Caco-2 (cell line): ENCODE results near the gene TMEM74B. TPM values are rescaled to one million over a fixed set of nuclear protein-coding genes. Genes with fewer than 3 reads are reported as not detected.
"Not testable (repeated sequence)": the region's sequence is repeated elsewhere in the genome, so short reads cannot be mapped to it uniquely, and the experiment has no call there.

Experiments used
- BruUV-seq: library from RNA; stranded (reverse); fragments of 400-500 nt; replicated peaks from 2 replicates; lab custom pipeline; 2021; lab: Mats Ljungman, UMichigan
- CTCF ChIA-PET: fragments of 300-600 bp; sonication (Branson Sonifier 250); formaldehyde crosslinking; loops from one replicate; lab custom pipeline; 2022; ENCODE audit warnings: antibody characterized with exemption; lab: Charles Lee
- POLR2A ChIA-PET: fragments of 300-600 bp; sonication (Branson Sonifier 250); formaldehyde crosslinking; loops from one replicate; lab custom pipeline; 2022; ENCODE audit warnings: antibody characterized with exemption; lab: Charles Lee
- DNase-seq, 2 experiments: peaks; one replicate each; pipeline versions ENCODE4 v3.0.0 to v3.0.0-alpha.2; 2020 to 2022
- H3K27me3 ChIP-seq: replicated peaks from 2 replicates; pipeline ENCODE4 v1.6.0; 2011; ENCODE audit warnings: low read length; ENCODE audit not compliant: control insufficient read depth, insufficient read depth
- H3K36me3 ChIP-seq: 2 replicates; pipeline ENCODE4 v1.5.1; 2011; ENCODE audit warnings: low read length; ENCODE audit not compliant: control insufficient read depth, insufficient read depth
- H3K4me1 ChIP-seq: fragments of 250-450 bp; sonication (Bioruptor Pico); 2 replicates; pipeline ENCODE4 v1.5.1; 2020; ENCODE audit warnings: mild to moderate bottlenecking
- H3K4me3 ChIP-seq: 2 replicates; pipeline ENCODE4 v1.5.1; 2011; ENCODE audit warnings: low read depth, mild to moderate bottlenecking, control low read depth, low read length
- H3K9me3 ChIP-seq: fragments of 250-450 bp; sonication (Bioruptor Pico); 2 replicates; pipeline ENCODE4 v1.5.1; 2020; ENCODE audit warnings: mild to moderate bottlenecking, moderate library complexity
- H3K27ac Mint-ChIP-seq: one replicate; pipeline ENCODE4 v1.8.0; 2022; ENCODE audit warnings: mixed read lengths; ENCODE audit not compliant: unreplicated experiment
- H3K27me3 Mint-ChIP-seq: one replicate; pipeline ENCODE4 v1.8.0; 2022; ENCODE audit warnings: mixed read lengths; ENCODE audit not compliant: insufficient read depth, unreplicated experiment
- H3K36me3 Mint-ChIP-seq: one replicate; pipeline ENCODE4 v1.8.0; 2022; ENCODE audit warnings: mild to moderate bottlenecking, mixed read lengths; ENCODE audit not compliant: insufficient read depth, unreplicated experiment
- H3K4me1 Mint-ChIP-seq: one replicate; pipeline ENCODE4 v1.8.0; 2022; ENCODE audit warnings: low read depth, mixed read lengths; ENCODE audit not compliant: unreplicated experiment
- H3K4me3 Mint-ChIP-seq: one replicate; pipeline ENCODE4 v1.8.0; 2022; ENCODE audit warnings: mild to moderate bottlenecking, moderate library complexity, mixed read lengths; ENCODE audit not compliant: unreplicated experiment
- H3K9me3 Mint-ChIP-seq: one replicate; pipeline ENCODE4 v1.8.0; 2022; ENCODE audit warnings: mixed read lengths; ENCODE audit not compliant: unreplicated experiment
- CTCF ChIP-seq, 2 experiments: fragments of 200-600 bp in 1 of 2; IDR thresholded peaks; 1 replicate in 1 of 2; 2 replicates in 1 of 2; pipeline versions ENCODE4 v1.5.1 to v1.8.0; 2011 to 2022; ENCODE audit warnings: antibody characterized with exemption in 1 of 2, control low read depth in 1 of 2, inconsistent platforms in 1 of 2, low read depth in 1 of 2, low read length in 1 of 2, mild to moderate bottlenecking in 1 of 2, moderate library complexity in 1 of 2; ENCODE audit not compliant: insufficient read depth in 1 of 2, severe bottlenecking in 1 of 2, unreplicated experiment in 1 of 2
- intact Hi-C: fragments of 100-400 bp; cut with micrococcal nuclease; formaldehyde crosslinking; loops from one replicate; pipeline ENCODE4 v1.10.0; 2022; ENCODE audit not compliant: unreplicated experiment
- total RNA-seq: library from RNA; stranded (reverse); gene quantifications from 2 replicates; pipeline ENCODE4 v1.2.3, GENCODE V29; 2022

TMEM74B gene
- total RNA-seq, 1 experiment from 2014 or later: 6.9 TPM

GRCh38 chr20:1224205-1224890, 39.6 kb upstream of the TMEM74B start:
- Mint-ChIP-seq H3K27me3 (peaks cover 17% of the 10 kb centered on the region), H3K9me3 (no peaks in the 10 kb centered on the region), H3K4me1 (no peaks in the 10 kb centered on the region), H3K4me3 (peak overlapping the region; percentile 12), H3K36me3 (no peaks in the 10 kb centered on the region), H3K27ac (no peak overlapping the region)
- CTCF ChIA-PET: no interaction called here
- intact Hi-C loops: no loop called here
- POLR2A ChIA-PET: no interaction called here
- DNase-seq: no peak
- Histone ChIP-seq H3K9me3 (0 out of 2 replicates have a peak, but pooled peaks cover 2% of the 10 kb centered on the region), H3K4me3 (no peak overlapping the region), H3K4me1 (0 out of 2 replicates have a peak, but pooled peaks cover 7% of the 10 kb centered on the region), H3K36me3 (no peaks in the 10 kb centered on the region), H3K27me3 (no peaks in the 10 kb centered on the region)
- BruUV-seq: no TSS peak
- no peak for TF ChIP-seq CTCF (IDR thresholded peaks at IDR 0.05; ENCODE audit: insufficient read depth in 1 of 2, low read depth in 1 of 2, low read length in 1 of 2, severe bottlenecking in 1 of 2, unreplicated experiment in 1 of 2)

GRCh38 chr20:1222750-1223149, 38.0 kb upstream of the TMEM74B start:
- H3K4me1 Mint-ChIP-seq, H3K4me3 ChIP-seq, BruUV-seq, CTCF ChIA-PET, H3K4me1 ChIP-seq, H3K4me3 Mint-ChIP-seq, H3K27me3 ChIP-seq, intact Hi-C loops, H3K36me3 ChIP-seq, H3K9me3 ChIP-seq, DNase-seq, H3K9me3 Mint-ChIP-seq, H3K27ac Mint-ChIP-seq, H3K36me3 Mint-ChIP-seq, POLR2A ChIA-PET: not testable (repeated sequence)
- H3K27me3 Mint-ChIP-seq: peaks cover 14% of the 10 kb centered on the region

GRCh38 chr20:1216527-1217427, 32.0 kb upstream of the TMEM74B start:
- CTCF ChIA-PET, H3K9me3 Mint-ChIP-seq: not testable (repeated sequence)

More at GRCh38 chr20:1216527-1217427, 32.0 kb upstream of the TMEM74B start:
- POLR2A ChIA-PET, H3K4me1 ChIP-seq, H3K27ac Mint-ChIP-seq, H3K4me3 ChIP-seq, H3K4me1 Mint-ChIP-seq, H3K36me3 Mint-ChIP-seq, H3K36me3 ChIP-seq, H3K27me3 ChIP-seq, BruUV-seq, H3K9me3 ChIP-seq, H3K4me3 Mint-ChIP-seq: not testable (repeated sequence)
- H3K27me3 Mint-ChIP-seq: peaks cover 13% of the 10 kb centered on the region
- intact Hi-C loops: loop anchor here (10.0 kb wide), 1 partner anchor 262 kb away; no protein-coding TSS in a partner anchor
- DNase-seq: peak in 1 of 2 experiments; percentile 11
